HepG2 (cell line): ENCODE results near the gene EYA2. TPM values are rescaled to one million over a fixed set of nuclear protein-coding genes. Genes with fewer than 3 reads are reported as not detected.

Source experiments
- AKAP8 ChIP-seq: sonication (generic); formaldehyde crosslinking; IDR thresholded peaks from 2 replicates; pipeline ENCODE4 v1.5.1; 2020; ENCODE audit warnings: mild to moderate bottlenecking, missing genetic modification reagents
- CTCF ChIP-seq: sonication (generic); formaldehyde crosslinking; IDR thresholded peaks from 2 replicates; pipeline ENCODE4 v1.5.0; 2020; ENCODE audit warnings: mild to moderate bottlenecking, missing genetic modification reagents, moderate library complexity
- MIXL1 ChIP-seq: IDR thresholded peaks from 2 replicates; pipeline ENCODE4 v1.6.1; 2016
- RXRA ChIP-seq: sonication (generic); formaldehyde crosslinking; IDR thresholded peaks from 2 replicates; pipeline ENCODE4 v1.5.1; 2020; ENCODE audit warnings: missing genetic modification reagents
- TFE3 ChIP-seq: IDR thresholded peaks from 2 replicates; pipeline ENCODE4 v1.6.1; 2016
- YEATS4 ChIP-seq: sonication (generic); formaldehyde crosslinking; IDR thresholded peaks from 2 replicates; pipeline ENCODE4 v1.4.0; 2020; ENCODE audit warnings: missing genetic modification reagents, borderline replicate concordance
- ZBTB33 ChIP-seq: sonication (generic); formaldehyde crosslinking; IDR thresholded peaks from 2 replicates; pipeline ENCODE4 v1.4.0; 2020; ENCODE audit warnings: missing genetic modification reagents
- ZC3H4 ChIP-seq: sonication (generic); formaldehyde crosslinking; IDR thresholded peaks from 2 replicates; pipeline ENCODE4 v1.4.0; 2020; ENCODE audit warnings: missing genetic modification reagents, borderline replicate concordance
- ZFYVE20 ChIP-seq: sonication (generic); formaldehyde crosslinking; IDR thresholded peaks from 2 replicates; pipeline ENCODE4 v1.8.0; 2023; ENCODE audit warnings: low read depth, mild to moderate bottlenecking, moderate library complexity, missing genetic modification reagents, borderline replicate concordance
- ZKSCAN8 ChIP-seq: IDR thresholded peaks from 2 replicates; pipeline ENCODE4 v1.6.1; 2016; ENCODE audit warnings: borderline replicate concordance, missing genetic modification reagents, missing compliant biosample characterization
- ZNF232 ChIP-seq: sonication (generic); formaldehyde crosslinking; IDR thresholded peaks from 2 replicates; pipeline ENCODE4 v1.4.0; 2020; ENCODE audit warnings: missing genetic modification reagents, borderline replicate concordance
- ZNF260 ChIP-seq: sonication (generic); formaldehyde crosslinking; IDR thresholded peaks from 2 replicates; pipeline ENCODE4 v1.4.0; 2020; ENCODE audit warnings: missing genetic modification reagents, low read depth, mild to moderate bottlenecking, borderline replicate concordance
- polyA plus RNA-seq, 8 experiments: library from polyadenylated mRNA; depleted of rRNA in 3 of 8; stranded (reverse) in 7 of 8; unstranded in 1 of 8; fragments of >200 nt; fragmentation: Illumina TruSeq in 4 of 8; extraction: Trizol in 4 of 8; gene quantifications; 2 replicates each; pipeline versions ENCODE4 v1.2.1 to v1.2.3, GENCODE V29; 2011 to 2016; ENCODE audit warnings: low read depth in 4 of 8, missing spikeins in 1 of 8, mixed read lengths in 1 of 8; ENCODE audit not compliant: insufficient read depth in 1 of 8
- total RNA-seq, 5 experiments: library from RNA; depleted of rRNA; stranded (reverse); fragments of >200 nt; fragmentation: Illumina TruSeq; extraction: Trizol; gene quantifications; 2 replicates each; pipeline ENCODE4 v1.2.3, GENCODE V29; 2016; ENCODE audit warnings: low read depth in 1 of 5
- TF ChIP-seq, protein P1 (sequence below): sonication (generic); formaldehyde crosslinking; IDR thresholded peaks from 2 replicates; pipeline ENCODE4 v1.9.0; 2021; ENCODE audit warnings: mild to moderate bottlenecking, missing genetic modification reagents
- TF ChIP-seq, protein P2 (sequence below): sonication (generic); formaldehyde crosslinking; IDR thresholded peaks from 2 replicates; pipeline ENCODE4 v1.8.0; 2022; ENCODE audit warnings: missing genetic modification reagents, mild to moderate bottlenecking, borderline replicate concordance

EYA2 gene
- total and polyA plus RNA-seq, 2 of the 13 experiments (the other 11 are each of a cell fraction or from before 2014, with no cell fraction given): not detected

- TF ChIP-seq ZKSCAN8 (CRISPR knock-in tag) (no peak), MIXL1 (no peak), AKAP8 (CRISPR knock-in tag) (0 out of 2 replicates have a peak, but pooled peaks have one; percentile 35), ZFYVE20 (CRISPR knock-in tag) (no peak), YEATS4 (CRISPR knock-in tag) (no peak), ZNF232 (CRISPR knock-in tag) (no peak), ZC3H4 (no peak), ZNF260 (no peak), RXRA (CRISPR knock-in tag) (no peak), CTCF (CRISPR knock-in tag) (no peak), ZBTB33 (CRISPR knock-in tag) (no peak), TFE3 (0 out of 2 replicates have a peak, but pooled peaks have one; percentile 3)
- TF ChIP-seq, protein P1, sequence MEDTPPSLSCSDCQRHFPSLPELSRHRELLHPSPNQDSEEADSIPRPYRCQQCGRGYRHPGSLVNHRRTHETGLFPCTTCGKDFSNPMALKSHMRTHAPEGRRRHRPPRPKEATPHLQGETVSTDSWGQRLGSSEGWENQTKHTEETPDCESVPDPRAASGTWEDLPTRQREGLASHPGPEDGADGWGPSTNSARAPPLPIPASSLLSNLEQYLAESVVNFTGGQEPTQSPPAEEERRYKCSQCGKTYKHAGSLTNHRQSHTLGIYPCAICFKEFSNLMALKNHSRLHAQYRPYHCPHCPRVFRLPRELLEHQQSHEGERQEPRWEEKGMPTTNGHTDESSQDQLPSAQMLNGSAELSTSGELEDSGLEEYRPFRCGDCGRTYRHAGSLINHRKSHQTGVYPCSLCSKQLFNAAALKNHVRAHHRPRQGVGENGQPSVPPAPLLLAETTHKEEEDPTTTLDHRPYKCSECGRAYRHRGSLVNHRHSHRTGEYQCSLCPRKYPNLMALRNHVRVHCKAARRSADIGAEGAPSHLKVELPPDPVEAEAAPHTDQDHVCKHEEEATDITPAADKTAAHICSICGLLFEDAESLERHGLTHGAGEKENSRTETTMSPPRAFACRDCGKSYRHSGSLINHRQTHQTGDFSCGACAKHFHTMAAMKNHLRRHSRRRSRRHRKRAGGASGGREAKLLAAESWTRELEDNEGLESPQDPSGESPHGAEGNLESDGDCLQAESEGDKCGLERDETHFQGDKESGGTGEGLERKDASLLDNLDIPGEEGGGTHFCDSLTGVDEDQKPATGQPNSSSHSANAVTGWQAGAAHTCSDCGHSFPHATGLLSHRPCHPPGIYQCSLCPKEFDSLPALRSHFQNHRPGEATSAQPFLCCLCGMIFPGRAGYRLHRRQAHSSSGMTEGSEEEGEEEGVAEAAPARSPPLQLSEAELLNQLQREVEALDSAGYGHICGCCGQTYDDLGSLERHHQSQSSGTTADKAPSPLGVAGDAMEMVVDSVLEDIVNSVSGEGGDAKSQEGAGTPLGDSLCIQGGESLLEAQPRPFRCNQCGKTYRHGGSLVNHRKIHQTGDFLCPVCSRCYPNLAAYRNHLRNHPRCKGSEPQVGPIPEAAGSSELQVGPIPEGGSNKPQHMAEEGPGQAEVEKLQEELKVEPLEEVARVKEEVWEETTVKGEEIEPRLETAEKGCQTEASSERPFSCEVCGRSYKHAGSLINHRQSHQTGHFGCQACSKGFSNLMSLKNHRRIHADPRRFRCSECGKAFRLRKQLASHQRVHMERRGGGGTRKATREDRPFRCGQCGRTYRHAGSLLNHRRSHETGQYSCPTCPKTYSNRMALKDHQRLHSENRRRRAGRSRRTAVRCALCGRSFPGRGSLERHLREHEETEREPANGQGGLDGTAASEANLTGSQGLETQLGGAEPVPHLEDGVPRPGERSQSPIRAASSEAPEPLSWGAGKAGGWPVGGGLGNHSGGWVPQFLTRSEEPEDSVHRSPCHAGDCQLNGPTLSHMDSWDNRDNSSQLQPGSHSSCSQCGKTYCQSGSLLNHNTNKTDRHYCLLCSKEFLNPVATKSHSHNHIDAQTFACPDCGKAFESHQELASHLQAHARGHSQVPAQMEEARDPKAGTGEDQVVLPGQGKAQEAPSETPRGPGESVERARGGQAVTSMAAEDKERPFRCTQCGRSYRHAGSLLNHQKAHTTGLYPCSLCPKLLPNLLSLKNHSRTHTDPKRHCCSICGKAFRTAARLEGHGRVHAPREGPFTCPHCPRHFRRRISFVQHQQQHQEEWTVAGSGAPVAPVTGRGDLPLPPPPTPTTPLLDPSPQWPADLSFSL (CRISPR knock-in tag): peak; percentile 63; the same call in 1 of the 2 replicates
- TF ChIP-seq, protein P2, sequence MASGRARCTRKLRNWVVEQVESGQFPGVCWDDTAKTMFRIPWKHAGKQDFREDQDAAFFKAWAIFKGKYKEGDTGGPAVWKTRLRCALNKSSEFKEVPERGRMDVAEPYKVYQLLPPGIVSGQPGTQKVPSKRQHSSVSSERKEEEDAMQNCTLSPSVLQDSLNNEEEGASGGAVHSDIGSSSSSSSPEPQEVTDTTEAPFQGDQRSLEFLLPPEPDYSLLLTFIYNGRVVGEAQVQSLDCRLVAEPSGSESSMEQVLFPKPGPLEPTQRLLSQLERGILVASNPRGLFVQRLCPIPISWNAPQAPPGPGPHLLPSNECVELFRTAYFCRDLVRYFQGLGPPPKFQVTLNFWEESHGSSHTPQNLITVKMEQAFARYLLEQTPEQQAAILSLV: no peak
These were observed 306.6 kb downstream of the EYA2 start (continued) for GRCh38 chr20:47201074-47201730.
